Jurkat, Clone E6-1 (cell line): ENCODE results near the gene CAT.
A peak's percentile ranks its signal among the peaks of the same experiment; 100 is the strongest.

Source experiments
- DNase-seq: peaks from one replicate; pipeline ENCODE4 v3.0.0-alpha.2; 2011; ENCODE audit warnings: low read depth, low spot score
- H3K4me3 ChIP-seq: 2 replicates; pipeline ENCODE4 v1.5.1; 2011; ENCODE audit warnings: mild to moderate bottlenecking, low read length, control low read depth, moderate library complexity

Gene CAT

GRCh38 chr11:34488855-34489557, 50.3 kb downstream of the CAT start:
- no peak for DNase-seq
- H3K4me3 ChIP-seq = no peak overlapping the region

GRCh38 chr11:34490304-34490703, 51.6 kb downstream of the CAT start:
- no peak overlapping the region for H3K4me3 ChIP-seq
- no peak for DNase-seq

DNA sequence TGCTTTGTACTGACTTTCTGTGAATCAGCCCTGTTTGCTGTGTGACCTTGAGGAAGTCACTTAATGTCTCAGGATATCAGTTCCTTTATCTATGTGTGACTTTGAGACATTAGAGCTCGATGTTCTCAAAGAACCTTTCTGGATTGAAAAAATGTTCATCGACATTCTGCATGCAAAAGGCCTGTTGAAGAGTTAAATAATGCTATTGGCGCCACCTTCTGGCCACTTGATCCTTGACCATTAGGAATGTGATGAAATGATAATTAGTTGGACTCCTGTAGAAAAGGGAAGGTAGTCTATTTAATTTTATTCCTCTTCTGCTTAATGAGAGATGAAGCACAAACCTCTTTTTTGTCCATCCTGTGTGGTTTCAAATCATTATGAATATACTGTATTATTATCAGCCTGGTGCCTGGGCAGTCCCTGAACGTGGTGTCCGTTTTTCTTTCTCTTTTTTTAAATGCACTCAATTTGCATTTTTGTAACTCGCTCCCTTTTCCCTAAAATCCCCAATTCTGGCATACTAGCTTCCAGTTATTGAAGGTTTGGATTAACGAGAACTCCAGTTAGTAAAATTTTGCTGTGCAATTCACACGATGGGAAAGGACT, 54.2 kb downstream of the CAT start:
- peak; percentile 28 for DNase-seq
- H3K4me3 ChIP-seq = no peak overlapping the region

DNA sequence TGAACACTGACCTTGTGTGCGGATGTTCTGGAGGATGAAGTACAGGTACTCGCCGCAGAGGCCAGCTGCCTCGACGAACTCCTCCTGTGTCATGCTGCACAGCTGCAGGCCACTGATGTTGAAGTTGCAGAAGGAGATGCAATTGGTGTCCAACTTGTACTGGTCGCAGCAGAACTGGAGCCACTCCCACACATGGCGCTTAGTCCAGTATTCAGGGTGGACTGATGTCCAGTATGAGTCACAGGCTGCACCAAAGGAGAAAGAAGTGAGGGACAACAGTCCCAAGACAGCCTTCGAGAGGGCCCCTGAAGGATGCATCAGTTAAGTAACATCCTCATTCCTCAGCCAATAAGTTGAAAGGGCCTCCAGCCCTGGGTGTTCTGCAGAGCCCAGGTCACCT, 54.7 kb downstream of the CAT start:
- H3K4me3 ChIP-seq = no peak overlapping the region

DNA sequence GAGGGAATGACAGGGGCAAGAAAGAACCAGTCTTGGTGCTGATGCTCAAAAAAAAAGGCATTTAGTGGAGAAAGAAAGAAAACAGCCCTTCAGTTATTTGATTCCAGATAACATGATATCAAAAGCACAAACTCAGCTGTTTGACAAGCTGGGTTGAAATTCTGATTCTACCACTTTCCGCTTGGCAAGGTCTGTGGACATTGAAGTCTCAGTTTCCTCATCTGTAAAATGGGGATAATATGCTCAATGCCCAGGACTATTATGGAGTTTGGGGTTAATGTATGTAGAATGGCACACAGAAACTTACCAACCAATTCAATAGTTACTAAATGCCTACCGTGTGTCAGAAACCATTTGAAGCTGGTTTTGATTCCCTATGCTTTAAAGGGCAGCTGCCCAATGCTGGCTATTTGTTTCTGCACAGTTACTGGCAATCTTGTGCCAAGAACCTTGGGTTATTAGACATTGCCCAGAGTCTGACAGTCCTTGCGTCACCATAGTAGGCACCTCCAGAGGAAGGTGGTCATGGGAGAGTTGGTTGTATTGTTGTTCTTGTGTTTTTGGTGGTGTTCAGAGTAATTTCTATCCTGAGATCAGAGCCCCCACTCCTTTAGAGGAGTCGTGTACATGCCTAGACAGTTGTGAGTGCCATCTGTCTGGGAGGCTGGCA, 55.3 kb downstream of the CAT start:
- no peak overlapping the region for H3K4me3 ChIP-seq
- DNase-seq = no peak

More for the DNA sequence above, 54.7 kb downstream of the CAT start:
- no peak for DNase-seq

GRCh38 chr11:34495239-34495723, 56.5 kb downstream of the CAT start:
- no peak overlapping the region for H3K4me3 ChIP-seq
- no peak for DNase-seq

DNA sequence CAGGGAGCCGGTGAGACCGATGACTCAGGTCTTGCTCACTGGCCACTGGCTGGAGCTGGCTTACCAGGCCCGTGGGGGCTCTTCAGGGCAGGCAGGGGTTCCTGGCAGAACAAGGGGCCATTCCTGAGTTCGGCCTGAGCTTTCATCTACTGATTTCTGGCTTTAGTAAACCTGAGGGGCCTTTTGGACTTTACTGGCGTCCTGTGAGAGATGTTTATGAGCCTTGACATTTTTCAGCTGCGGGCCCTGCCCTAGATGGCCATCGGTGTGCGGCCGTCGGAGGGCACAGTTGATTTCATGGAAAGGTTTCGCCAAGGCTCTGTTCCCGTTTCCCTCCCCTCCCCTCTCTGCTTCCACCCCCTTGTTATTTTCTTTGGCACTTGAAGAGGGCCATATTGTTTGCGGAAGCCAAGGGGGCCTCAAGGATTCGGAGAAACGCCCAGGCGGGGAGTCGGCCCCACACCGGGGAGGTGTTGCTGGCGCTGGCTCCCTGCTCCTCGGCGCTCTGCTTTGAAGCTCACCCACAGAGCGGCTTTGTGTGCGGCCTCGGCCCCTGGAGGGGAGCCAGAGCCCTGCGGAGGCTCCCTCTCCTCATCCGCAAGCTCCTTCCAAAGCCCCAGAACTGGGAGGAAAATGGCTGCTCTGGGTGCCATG, 57.1 kb downstream of the CAT start:
- H3K4me3 ChIP-seq = no peak overlapping the region
- DNase-seq = no peak

DNA sequence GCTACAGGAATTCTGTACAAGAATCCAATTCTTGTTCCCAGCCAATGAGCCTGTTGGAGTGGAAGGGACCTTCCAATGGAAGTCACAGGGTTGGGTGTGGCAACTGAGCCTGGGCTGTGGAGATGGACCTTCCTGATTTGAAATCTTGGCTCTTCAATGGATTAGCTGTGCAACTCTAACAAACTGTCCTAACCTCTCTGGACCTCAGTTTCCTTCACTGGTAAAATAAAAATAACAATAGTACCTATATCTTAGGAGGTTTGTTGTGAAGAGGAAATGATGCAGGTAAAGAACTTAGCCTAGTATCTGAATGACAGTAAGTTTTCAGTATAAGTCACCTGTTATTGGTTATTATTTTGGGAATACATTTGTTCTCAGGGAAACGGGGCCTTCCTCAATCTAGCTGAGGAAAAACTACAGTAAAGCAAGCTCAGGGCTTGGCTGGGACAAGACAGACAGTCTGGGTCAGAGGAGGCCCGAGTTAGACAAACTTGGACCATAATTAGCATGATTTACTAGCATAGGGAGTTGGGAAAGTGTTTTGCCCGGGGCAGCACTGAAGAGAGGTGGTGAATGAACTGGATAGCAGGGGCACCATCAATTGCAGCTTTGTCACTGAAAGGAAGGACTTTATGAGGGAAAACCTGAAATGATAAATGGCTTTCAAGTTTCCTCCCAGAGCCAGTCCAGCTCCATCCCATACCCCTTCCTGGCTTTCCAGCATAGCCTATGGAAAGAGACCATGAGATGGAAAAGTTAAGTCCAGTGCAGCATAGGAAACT, 61.2 kb downstream of the CAT start:
- H3K4me3 ChIP-seq = no peak overlapping the region
- DNase-seq = no peak

DNA sequence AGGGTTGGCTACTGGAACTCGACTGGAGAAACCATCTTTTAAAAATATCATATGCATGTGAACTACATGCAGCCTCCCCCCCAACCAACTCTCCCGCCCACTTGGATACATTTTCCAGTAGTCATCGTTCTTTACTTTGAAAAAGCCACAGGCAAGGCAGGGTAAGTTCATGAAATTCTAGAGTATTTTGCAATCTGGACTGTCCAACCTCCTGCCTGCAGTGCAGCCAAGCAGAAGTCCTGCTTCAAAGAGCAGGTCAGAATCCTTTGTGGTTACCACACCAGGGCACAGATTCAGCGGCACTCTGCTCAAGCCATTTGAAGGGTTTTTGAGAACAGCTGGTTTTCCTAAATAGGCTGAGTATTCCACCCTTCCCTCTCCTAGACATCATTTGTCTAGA, 62.8 kb downstream of the CAT start:
- no peak for DNase-seq
- H3K4me3 ChIP-seq = no peak overlapping the region

- H3K4me3 ChIP-seq = no peak overlapping the region
- DNase-seq = no peak
Observed at GRCh38 chr11:34501949-34502348, 63.2 kb downstream of the CAT start.

GRCh38 chr11:34502949-34503348, 64.2 kb downstream of the CAT start:
- no peak for DNase-seq
- H3K4me3 ChIP-seq = no peak overlapping the region

DNA sequence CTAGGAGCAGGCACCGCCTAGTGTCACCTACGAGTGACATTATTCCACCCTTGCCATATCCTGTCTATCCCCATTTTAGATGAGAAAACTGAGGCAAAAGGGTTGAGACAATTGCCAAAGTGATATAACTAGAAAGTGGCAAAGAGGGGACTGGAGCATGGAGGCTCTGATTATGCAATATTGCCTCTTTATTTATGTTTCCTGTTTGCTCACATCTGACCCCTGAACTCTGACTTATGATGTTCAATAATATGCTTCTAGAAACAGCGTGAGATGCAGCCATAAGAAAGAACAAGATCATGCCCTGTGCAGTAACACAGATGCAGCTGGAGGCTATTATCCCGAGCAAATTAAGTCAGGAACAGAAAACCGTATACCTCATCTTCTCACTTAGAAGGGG, 67.1 kb downstream of the CAT start:
- H3K4me3 ChIP-seq = no peak overlapping the region
- DNase-seq = no peak

- DNase-seq = no peak
- no peak overlapping the region for H3K4me3 ChIP-seq
Observed at GRCh38 chr11:34507156-34507555, 68.4 kb downstream of the CAT start.

DNA sequence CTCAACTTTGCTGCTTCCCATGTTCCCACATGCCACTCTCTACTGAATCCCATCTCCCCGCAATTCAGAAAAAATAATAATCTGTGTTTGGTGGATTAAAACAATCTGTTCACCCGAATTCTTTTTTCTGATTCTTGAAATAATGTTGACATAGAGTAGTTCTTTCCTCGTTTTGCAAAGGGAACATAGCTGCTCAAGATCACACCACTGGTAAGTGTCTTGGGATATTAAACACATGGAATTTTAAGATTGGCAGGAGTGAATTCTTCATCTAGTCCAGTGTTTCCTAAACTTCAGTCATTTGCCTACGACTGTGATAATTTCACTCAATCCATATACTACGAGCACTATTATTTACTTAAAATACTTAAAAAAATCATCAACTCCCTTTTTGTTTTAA, 68.9 kb downstream of the CAT start:
- no peak for DNase-seq
- no peak overlapping the region for H3K4me3 ChIP-seq

GRCh38 chr11:34508524-34508923, 69.8 kb downstream of the CAT start:
- peak; percentile 8 for DNase-seq

DNA sequence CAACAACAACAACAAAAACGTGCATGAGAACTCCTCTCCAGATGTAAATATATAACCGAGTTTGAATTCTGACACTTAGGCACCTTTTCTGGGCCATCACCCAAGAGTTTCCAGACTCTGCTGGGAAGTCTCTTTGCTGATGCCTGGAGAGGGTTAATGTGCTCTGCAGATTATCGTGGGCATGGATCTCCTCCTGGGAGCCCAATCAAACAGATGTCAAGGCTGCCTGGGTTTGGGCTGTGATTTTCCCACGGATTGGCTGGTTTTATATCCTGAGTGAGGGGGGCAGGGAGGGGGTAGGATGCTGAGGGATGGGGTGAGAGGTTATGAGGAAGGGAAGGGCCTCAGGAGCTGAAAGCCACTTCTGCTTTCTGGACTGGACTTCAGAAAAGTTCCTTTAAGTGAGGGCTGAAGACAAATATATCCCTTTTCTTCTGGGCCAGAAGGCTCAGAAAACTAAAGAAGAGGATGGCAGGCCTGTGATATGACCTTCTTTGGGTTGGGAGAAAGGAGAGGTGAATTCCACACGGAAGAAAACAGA, 70.7 kb downstream of the CAT start:
- DNase-seq = no peak
- H3K4me3 ChIP-seq = no peak overlapping the region

More at GRCh38 chr11:34508524-34508923, 69.8 kb downstream of the CAT start:
- no peak overlapping the region for H3K4me3 ChIP-seq

DNA sequence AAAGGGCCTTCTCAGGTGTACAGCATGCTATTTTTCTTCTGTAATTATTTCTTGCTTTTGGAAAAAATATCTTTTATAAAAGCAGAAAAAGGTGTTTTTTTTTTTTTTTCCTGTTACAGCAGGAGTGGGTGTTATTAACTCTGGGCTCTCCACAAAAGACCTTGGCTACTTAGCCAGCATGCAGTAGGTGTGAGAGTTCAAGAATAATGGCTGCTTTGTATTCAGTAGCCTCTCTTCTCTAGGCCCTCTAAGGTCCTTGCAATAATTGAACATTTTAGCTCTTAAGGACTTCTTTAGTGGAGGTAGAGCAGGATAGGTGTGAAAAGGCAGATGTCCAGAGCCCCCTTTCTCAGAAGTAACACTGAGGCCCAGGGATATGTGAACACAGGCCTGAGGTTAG, 71.5 kb downstream of the CAT start:
- no peak for DNase-seq
- no peak overlapping the region for H3K4me3 ChIP-seq

GRCh38 chr11:34510673-34511072, 71.9 kb downstream of the CAT start:
- DNase-seq = no peak
- no peak overlapping the region for H3K4me3 ChIP-seq
